HG03039 (cell line): Measurements from ENCODE around the gene RAB3GAP2.
"Not testable (repeated sequence)": the region's sequence is repeated elsewhere in the genome, so short reads cannot be mapped to it uniquely, and the experiment has no call there.

ENCODE experiments used
- ATAC-seq: cut with Tn5 transposase; IDR thresholded peaks from one replicate; pipeline ENCODE4 v1.9.1; 2021; ENCODE audit warnings: mild to moderate bottlenecking, moderate library complexity; ENCODE audit not compliant: unreplicated experiment

Gene RAB3GAP2, protein sequence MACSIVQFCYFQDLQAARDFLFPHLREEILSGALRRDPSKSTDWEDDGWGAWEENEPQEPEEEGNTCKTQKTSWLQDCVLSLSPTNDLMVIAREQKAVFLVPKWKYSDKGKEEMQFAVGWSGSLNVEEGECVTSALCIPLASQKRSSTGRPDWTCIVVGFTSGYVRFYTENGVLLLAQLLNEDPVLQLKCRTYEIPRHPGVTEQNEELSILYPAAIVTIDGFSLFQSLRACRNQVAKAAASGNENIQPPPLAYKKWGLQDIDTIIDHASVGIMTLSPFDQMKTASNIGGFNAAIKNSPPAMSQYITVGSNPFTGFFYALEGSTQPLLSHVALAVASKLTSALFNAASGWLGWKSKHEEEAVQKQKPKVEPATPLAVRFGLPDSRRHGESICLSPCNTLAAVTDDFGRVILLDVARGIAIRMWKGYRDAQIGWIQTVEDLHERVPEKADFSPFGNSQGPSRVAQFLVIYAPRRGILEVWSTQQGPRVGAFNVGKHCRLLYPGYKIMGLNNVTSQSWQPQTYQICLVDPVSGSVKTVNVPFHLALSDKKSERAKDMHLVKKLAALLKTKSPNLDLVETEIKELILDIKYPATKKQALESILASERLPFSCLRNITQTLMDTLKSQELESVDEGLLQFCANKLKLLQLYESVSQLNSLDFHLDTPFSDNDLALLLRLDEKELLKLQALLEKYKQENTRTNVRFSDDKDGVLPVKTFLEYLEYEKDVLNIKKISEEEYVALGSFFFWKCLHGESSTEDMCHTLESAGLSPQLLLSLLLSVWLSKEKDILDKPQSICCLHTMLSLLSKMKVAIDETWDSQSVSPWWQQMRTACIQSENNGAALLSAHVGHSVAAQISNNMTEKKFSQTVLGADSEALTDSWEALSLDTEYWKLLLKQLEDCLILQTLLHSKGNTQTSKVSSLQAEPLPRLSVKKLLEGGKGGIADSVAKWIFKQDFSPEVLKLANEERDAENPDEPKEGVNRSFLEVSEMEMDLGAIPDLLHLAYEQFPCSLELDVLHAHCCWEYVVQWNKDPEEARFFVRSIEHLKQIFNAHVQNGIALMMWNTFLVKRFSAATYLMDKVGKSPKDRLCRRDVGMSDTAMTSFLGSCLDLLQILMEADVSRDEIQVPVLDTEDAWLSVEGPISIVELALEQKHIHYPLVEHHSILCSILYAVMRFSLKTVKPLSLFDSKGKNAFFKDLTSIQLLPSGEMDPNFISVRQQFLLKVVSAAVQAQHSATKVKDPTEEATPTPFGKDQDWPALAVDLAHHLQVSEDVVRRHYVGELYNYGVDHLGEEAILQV (N-terminal part only)

DNA sequence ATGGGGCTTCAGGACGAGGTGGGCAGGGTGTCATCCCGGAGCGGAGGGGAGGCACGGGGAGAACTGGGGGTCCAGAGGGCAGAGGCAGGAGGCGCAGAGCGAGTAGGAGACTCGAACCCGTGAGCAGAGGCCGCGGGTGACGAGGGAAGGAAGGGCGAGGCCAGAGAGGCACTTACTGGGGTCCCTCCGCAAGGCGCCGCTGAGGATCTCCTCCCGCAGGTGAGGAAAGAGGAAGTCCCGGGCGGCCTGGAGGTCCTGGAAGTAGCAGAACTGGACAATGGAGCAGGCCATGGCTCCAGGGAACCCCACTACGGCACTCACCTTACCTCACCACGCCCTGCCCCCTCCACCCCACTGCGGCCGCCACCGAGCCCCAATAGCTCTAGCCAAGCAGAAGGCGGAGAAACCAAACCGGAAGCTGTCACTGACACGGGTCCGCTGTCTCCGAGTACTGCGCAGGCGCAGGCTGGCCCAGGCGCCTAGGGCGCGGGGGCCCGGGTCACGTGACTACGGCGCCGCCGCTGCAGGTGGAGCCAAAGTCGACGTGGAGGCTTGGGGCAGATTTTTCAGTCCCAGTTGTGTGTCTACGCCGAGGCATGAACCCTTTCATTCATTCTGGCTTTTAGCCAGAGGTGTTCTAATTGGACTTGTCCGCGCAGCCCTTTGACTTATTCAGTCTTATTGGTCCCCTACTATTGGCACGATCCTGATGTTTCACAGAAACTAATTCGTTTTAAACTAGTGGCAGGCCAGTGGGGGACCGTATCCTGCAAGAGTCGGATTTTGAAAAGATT lies at the start of gene RAB3GAP2:
TSS of gene RAB3GAP2 (minus strand) at position 407 of the 794 bp plus-strand sequence. CDS start at position 291, 116 bp downstream.
- peak; percentile 96 for ATAC-seq

GRCh38 chr1:220321758-220322157 lies 49.5 kb upstream of the RAB3GAP2 start:
- no peak for ATAC-seq

DNA sequence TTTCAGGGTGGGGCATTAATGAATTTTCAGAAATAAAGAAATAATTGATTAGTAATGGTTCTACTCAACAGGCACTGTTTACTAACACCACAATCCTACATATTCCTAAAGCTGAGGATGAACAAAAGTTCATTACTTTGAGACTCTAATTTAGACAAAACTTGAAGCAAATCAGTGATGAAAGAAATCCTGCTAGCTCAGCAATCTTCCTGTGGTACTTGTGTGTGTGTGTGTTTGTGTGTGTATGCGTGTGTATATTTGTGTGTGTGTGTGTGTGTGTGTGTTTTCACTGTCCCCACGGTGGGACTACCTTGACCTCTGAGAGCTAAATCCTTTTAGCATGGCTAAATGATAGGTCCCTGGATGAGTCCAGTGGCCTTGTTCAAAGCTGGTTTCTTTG lies 48.5 kb upstream of the RAB3GAP2 start:
- no peak for ATAC-seq

DNA sequence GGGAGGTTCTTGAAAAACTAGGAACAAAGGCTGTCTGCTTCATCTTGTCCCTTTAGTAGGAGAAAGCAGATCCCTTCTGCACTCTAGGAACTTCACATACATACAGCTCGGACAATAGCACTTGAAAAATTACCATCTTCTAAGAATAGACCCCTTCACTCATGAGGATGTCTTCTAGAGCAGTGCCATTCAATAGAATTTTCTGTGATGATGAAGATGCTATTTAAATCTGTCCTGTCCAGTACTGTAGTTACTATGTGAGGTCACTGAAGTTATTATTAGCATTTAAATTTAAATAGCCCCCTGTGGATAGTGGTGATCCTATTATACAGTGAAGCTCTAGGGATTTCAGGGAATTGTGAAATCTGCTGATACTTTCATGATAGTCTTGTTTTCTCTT lies 46.4 kb upstream of the RAB3GAP2 start:
- ATAC-seq: no peak

DNA sequence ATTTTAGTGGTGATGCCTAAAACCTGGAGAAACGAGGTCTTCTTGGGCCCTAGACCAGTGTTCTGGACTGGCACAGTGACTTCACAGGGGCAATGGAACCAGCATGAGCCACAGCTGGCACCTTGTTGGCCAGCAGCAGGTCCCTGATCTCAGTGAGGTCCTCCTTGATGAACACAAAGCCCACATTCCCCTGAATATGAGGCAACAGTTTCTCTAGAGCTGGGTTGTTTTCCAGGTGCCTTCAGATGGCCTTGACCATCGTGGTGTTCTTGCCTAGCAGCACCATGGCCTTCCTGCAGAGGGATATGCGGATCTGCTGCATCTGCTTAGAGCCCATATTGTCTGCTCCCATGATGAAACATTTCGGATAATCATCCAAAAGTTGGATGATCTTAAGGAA lies 44.9 kb upstream of the RAB3GAP2 start:
- ATAC-seq: no peak

DNA sequence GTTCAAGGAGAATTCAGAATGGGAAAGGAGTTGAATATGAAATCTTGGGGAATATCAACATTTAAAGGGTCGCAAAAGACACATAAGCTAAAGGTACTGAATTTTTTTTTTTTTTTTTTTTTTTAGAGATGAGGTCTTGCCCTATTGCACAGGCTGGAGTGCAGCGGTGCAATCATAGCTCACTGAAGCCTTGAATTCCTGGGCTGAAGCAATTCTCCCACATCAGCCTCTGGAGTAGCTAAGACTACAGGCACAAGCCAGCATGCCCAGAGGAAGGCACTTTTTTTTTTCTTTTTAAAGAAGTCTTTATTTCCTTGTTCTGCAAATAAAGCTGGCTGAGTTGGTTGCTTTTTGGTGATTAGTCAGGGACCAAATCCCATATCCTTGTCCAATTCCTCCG lies 44.1 kb upstream of the RAB3GAP2 start:
- no peak for ATAC-seq

DNA sequence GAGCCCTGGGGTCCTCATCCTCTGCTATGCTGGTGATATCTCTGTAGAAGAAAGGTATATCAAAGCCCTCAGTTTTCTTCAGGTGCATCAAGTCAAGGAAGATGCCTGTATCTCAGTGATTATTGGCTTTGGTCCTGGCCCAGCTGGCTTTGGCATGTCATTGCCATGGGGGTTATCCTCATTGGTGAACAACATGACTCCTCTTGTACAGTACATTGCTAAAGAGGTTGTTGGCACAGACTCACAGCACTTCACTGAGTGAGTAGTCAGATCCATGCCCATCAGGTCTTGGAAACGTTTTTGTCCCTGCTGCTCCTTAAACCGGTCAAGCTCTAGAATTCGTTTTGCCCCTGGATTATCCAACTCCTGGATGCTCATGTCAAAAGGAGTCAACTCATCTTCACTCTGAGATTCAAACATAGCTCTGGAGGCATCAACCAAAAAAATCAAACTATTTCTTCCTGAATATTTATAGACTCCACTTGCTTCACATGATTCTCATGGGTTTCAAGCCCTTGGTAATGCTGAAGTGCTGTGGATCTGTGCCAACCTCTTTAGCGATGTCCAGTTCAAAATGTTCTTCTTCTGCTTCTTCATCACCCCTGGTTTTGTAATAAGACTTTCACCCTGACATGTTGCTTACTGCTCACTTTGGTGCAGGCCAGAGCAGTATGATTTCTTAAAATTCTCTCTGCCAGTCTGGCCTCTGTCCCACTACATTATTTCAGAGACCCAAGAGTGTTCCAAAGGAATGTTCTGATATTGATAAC lies 43.0 kb upstream of the RAB3GAP2 start:
- no peak for ATAC-seq

DNA sequence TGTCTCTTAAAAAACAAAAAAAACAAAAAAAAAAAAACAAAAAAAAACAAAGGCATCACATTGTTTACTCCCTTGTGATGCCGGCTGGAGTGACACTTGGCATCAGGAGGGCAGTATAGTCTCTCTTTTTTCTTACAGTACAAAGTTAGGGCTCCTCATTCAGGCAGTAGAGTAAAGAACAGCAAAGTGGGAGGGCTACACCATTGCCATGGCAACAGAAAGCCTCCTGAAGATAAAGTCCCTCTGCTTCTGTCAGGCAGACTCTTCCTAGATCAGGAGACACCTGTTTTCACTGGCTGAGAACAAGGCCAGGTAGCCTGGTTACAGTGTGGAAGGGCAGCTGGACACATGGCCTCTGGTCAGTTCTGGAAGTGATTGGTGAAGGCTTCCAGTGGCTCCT lies 41.3 kb upstream of the RAB3GAP2 start:
- ATAC-seq: no peak

DNA sequence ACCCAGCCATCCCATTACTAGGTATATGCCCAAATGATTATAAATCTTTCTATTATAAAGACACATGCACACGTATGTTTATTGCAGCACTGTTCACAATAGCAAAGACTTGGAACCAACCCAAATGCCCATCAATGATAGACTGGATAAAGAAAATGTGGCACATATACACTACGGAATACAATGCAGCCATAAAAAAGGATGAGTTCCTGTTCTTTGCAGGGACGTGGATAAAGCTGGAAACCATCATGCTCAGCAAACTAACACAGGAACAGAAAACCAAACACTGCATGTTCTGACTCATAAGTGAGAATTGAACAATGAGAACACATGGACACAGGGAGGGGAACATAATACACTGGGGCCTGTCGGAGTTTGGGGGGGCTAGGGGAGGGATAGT lies 37.9 kb upstream of the RAB3GAP2 start:
- not testable (repeated sequence) for ATAC-seq

DNA sequence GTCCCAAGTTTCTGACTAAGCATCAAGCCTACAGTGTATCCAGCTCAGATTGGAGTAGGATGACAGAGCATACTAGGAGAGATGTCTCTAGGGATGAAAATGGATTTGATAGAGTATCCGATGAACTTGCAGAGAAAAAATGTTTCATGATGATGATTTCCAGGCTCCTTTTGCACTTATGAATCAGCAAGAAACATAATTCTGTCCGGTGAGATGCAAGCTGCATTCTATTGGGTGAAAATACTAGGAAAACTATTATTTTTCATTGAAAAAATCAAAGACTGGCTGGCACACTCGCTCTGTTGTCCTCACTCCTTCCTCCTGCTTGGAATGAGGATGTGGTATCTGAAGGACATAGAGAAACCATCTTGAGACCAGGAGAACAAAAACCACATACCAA lies 35.4 kb upstream of the RAB3GAP2 start:
- ATAC-seq: no peak

GRCh38 chr1:220306339-220306738 lies 34.1 kb upstream of the RAB3GAP2 start:
- no peak for ATAC-seq

DNA sequence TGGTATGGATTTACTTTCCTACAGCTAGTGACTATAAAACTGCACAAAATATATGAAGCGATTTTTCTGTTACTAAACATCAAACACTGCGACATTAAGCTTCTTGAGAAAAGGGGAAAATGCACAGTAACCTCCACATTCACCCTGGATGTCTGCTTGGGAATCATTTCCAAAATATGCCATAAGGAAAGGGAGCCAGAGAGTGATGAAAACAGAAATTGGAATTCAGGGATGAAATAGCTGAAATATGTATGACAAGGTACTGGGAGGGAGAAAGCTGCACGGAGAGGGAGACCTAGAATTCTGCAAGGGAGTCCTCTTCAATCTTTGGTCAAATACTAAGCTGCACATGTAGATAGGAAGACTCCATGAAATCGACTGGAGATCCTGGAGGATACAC lies 31.6 kb upstream of the RAB3GAP2 start:
- no peak for ATAC-seq

DNA sequence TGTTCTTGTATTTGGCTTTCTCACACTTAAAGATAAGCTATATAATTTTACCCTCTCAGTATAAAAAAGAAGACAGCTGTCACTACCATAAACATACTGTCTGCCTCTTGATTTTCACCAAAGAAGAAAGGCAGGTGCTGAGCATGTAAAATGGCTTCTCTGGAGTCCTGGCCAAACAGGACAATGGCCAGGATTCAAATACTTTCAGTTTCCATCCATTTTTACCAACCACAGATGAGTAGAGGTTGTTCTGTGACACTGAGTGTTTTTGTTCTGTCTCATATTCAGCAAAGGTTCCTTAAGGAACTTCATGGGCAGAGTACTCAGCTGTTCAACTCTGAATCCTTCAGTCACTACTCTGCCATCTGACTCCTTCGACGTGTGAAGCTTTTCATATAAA lies 29.4 kb upstream of the RAB3GAP2 start:
- no peak for ATAC-seq

- no peak for ATAC-seq
These were observed 28.3 kb upstream of the RAB3GAP2 start for GRCh38 chr1:220300442-220301121.

GRCh38 chr1:220299337-220299736 lies 27.1 kb upstream of the RAB3GAP2 start:
- ATAC-seq: no peak

DNA sequence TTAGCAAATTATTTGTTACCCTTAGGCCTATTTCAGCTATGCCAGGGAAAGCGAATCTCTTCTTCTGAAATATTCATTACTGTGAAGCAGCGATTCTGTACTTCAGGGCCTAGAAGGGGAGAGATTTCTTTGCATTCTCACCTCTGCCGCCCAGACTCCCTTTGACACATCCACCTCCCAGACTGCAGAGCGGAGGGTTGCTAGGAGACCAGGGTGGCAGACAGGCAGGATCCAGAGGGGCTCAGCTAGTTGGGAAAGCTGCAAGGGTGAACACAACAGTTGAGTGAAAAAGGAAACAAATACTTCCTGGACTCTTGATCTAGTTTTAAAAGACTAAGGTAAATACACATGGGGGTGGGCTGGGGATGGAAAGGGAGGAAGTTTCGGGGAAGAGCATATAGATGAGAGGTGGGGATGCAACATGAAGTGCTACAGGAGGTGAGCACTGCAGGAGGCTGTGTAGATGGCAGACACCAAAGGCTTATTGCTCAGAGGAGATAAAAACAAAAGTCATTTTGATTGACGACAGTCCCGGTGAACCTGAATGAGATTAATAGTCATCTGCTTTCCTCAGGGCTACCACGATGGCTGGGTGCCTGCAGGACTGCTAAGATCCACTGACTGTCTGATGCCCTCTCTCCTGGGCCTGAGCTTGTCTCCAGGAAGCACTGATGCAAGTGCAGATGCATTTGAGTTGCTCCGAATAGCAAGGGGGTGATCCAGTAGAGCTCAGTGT lies 26.4 kb upstream of the RAB3GAP2 start:
- no peak for ATAC-seq

GRCh38 chr1:220296981-220297380 lies 24.7 kb upstream of the RAB3GAP2 start:
- ATAC-seq: no peak

DNA sequence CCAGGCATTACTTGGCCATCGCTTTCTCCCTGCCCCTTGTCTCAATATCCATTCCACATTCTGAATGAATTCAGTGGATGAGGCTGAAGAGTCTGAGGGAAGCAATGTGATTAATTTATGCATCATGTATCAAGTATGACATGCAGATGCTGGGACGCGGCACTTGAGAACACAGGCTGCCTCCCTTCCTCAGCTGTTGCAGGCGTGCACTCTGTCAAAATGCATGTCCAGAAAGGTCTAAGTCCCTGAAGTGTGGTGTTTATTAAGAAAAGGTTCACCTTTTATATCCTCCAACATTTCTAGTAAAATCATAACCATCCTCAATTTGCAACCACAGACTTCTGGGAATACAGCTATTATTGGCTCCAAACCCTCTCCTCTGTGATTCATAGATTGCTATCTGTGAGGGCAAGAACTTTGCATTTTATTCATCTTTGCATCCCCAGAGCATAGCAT lies 22.6 kb upstream of the RAB3GAP2 start:
- no peak for ATAC-seq
